Smooth muscle cell (in vitro differentiated cells): ENCODE results near the gene COG7. TPM values are rescaled to one million over a fixed set of nuclear protein-coding genes. Genes with fewer than 3 reads are reported as not detected.

Experiments
- DNase-seq: peaks from one replicate; lab custom pipeline; 2025; ENCODE audit not compliant: unreplicated experiment; lab: John Stamatoyannopoulos, UW
- H2AFZ ChIP-seq: fragments of 200-600 bp; sonication (generic); 2 replicates; pipeline ENCODE4 v1.6.0; 2016; ENCODE audit warnings: antibody characterized with exemption, low read depth, mild to moderate bottlenecking
- H3F3A ChIP-seq: fragments of 200-600 bp; sonication (generic); 2 replicates; pipeline ENCODE4 v1.6.0; 2017; ENCODE audit warnings: antibody characterized with exemption, low read depth
- H3K27ac ChIP-seq: fragments of 200-600 bp; sonication (generic); 2 replicates; pipeline ENCODE4 v1.5.1; 2016; ENCODE audit warnings: low read depth, mild to moderate bottlenecking
- H3K27me3 ChIP-seq: fragments of 200-600 bp; sonication (generic); 2 replicates; pipeline ENCODE4 v1.6.1; 2016; ENCODE audit warnings: low read depth, mild to moderate bottlenecking
- H3K36me3 ChIP-seq: fragments of 200-600 bp; sonication (generic); 2 replicates; pipeline ENCODE4 v1.5.1; 2016; ENCODE audit warnings: low read depth
- H3K4me1 ChIP-seq: fragments of 200-600 bp; sonication (generic); 2 replicates; pipeline ENCODE4 v1.5.1; 2016; ENCODE audit warnings: low read depth
- H3K4me2 ChIP-seq: fragments of 200-600 bp; sonication (generic); 2 replicates; pipeline ENCODE4 v1.6.0; 2016; ENCODE audit warnings: mild to moderate bottlenecking
- H3K4me3 ChIP-seq: fragments of 200-600 bp; sonication (generic); 2 replicates; pipeline ENCODE4 v1.5.1; 2016; ENCODE audit warnings: mild to moderate bottlenecking
- H3K79me2 ChIP-seq: fragments of 200-600 bp; sonication (generic); 2 replicates; pipeline ENCODE4 v1.6.0; 2016; ENCODE audit warnings: low read depth, mild to moderate bottlenecking
- H3K9ac ChIP-seq: fragments of 200-600 bp; sonication (generic); 2 replicates; pipeline ENCODE4 v1.6.0; 2016; ENCODE audit warnings: low read depth
- H3K9me3 ChIP-seq: fragments of 200-600 bp; sonication (generic); replicated peaks from 2 replicates; pipeline ENCODE4 v1.5.1; 2016; ENCODE audit warnings: low read depth
- H4K20me1 ChIP-seq: fragments of 200-600 bp; sonication (generic); 2 replicates; pipeline ENCODE4 v1.6.0; 2016; ENCODE audit warnings: low read depth
- CTCF ChIP-seq: fragments of 200-600 bp; sonication (generic); IDR thresholded peaks from 2 replicates; pipeline ENCODE4 v1.5.1; 2017; ENCODE audit warnings: borderline replicate concordance, mild to moderate bottlenecking, antibody characterized with exemption; ENCODE audit not compliant: insufficient read depth, poor library complexity, severe bottlenecking
- WGBS: methylation state at CpG from one replicate; pipeline ENCODE4 v1.1.7; 2016; ENCODE audit warnings: low lambda C conversion rate; 5-methylcytosine and 5-hydroxymethylcytosine counted together
- polyA plus RNA-seq: library from polyadenylated mRNA; unstranded; fragments of >200 nt; fragmentation: Nextera tagmentation; extraction: Ambion mirVana; gene quantifications from 2 replicates; pipeline ENCODE4 v1.2.1, GENCODE V29; 2016
- total RNA-seq: library from RNA; depleted of rRNA; stranded (reverse); fragments of >200 nt; gene quantifications from 2 replicates; pipeline ENCODE4 v1.2.3, GENCODE V29; 2014

The COG7 gene
- total RNA-seq, result 17.2 and 23.3 TPM in 2 replicates
- 17.6 and 20.1 TPM in 2 replicates for polyA plus RNA-seq

- DNase-seq, result peak; percentile 57
- Histone ChIP-seq H2AFZ (peak within 1 kb of the TSS; percentile 92), H3K4me2 (peak within 1 kb of the TSS; percentile 93), H3K79me2 (peaks cover 45% of the 10 kb centered on the region), H3K27me3 (no peaks in the 10 kb centered on the region), H3K4me1 (peaks cover 12% of the 10 kb centered on the region), H4K20me1 (peaks cover 22% of the 10 kb centered on the region), H3K36me3 (no peaks in the 10 kb centered on the region), H3K9ac (peak within 1 kb of the TSS; percentile 79), H3K9me3 (no peaks in the 10 kb centered on the region), H3K27ac (peak within 1 kb of the TSS; percentile 56), H3K4me3 (peak within 1 kb of the TSS; percentile 77), H3F3A (no peaks in the 10 kb centered on the region)
- under 1% methylated on average over 57 of the region's 57 CpGs for WGBS
- no peak for TF ChIP-seq CTCF
Measured at GRCh38 chr16:23452572-23453337, at the start of gene COG7. Gene COG7, minus strand, starts transcription at chr16:23453189. Its CDS starts 195 bp downstream, at chr16:23452994.

GRCh38 chr16:23502466-23502865 lies 49.5 kb upstream of the COG7 start:
- H3K27me3 ChIP-seq, result no peaks in the 10 kb centered on the region
- H3F3A ChIP-seq, result peaks cover 14% of the 10 kb centered on the region
- H3K9me3 ChIP-seq, result no peaks in the 10 kb centered on the region
- TF ChIP-seq CTCF, result no peak
- H3K9ac ChIP-seq, result no peak overlapping the region
- no peak overlapping the region for H3K4me3 ChIP-seq
- no peak overlapping the region for H3K4me2 ChIP-seq
- no peak overlapping the region for H2AFZ ChIP-seq
- DNase-seq, result no peak
- H4K20me1 ChIP-seq, result peaks cover 100% of the 10 kb centered on the region
- 100% methylated on average over 2 of the region's 2 CpGs for WGBS
- H3K36me3 ChIP-seq, result no peaks in the 10 kb centered on the region
- H3K79me2 ChIP-seq, result peaks cover 79% of the 10 kb centered on the region
- peaks cover 35% of the 10 kb centered on the region for H3K4me1 ChIP-seq
- no peak overlapping the region for H3K27ac ChIP-seq

GRCh38 chr16:23501291-23501690 lies 48.3 kb upstream of the COG7 start:
- Histone ChIP-seq H3K27ac (no peak overlapping the region), H3K79me2 (peaks cover 68% of the 10 kb centered on the region), H4K20me1 (peaks cover 100% of the 10 kb centered on the region)

More at GRCh38 chr16:23501291-23501690, 48.3 kb upstream of the COG7 start:
- H3K4me2 ChIP-seq, result no peak overlapping the region
- H3K4me1 ChIP-seq, result peaks cover 34% of the 10 kb centered on the region
- TF ChIP-seq CTCF, result no peak
- WGBS, result 90% methylated on average over 5 of the region's 5 CpGs
- no peak overlapping the region for H2AFZ ChIP-seq
- H3K9me3 ChIP-seq, result no peaks in the 10 kb centered on the region
- H3F3A ChIP-seq, result peaks cover 14% of the 10 kb centered on the region
- no peaks in the 10 kb centered on the region for H3K36me3 ChIP-seq
- no peaks in the 10 kb centered on the region for H3K27me3 ChIP-seq
- H3K4me3 ChIP-seq, result no peak overlapping the region
- DNase-seq, result no peak
- H3K9ac ChIP-seq, result no peak overlapping the region
